Transverse colon (tissue), 3 donors: ENCODE measurements around the gene DPPA4.

Source experiments
- EP300 ChIP-seq: sonication (generic); formaldehyde crosslinking; IDR thresholded peaks from one replicate; pipeline ENCODE4 v1.6.1; 2017; ENCODE audit warnings: antibody characterized with exemption, low read depth
- POLR2A ChIP-seq: fragments of 450-650 bp; IDR thresholded peaks from one replicate; pipeline ENCODE4 v1.6.1; 2016; ENCODE audit warnings: antibody characterized with exemption, mild to moderate bottlenecking, moderate library complexity
- TF ChIP-seq, protein P1 (sequence below), 5 experiments: fragments of 200-600 bp in 3 of 5; fragments of 450-650 bp in 2 of 5; sonication (generic) in 3 of 5; IDR thresholded peaks; 1 replicate in 2 of 5; 2 replicates in 3 of 5; pipeline ENCODE4 v1.5.1; 2016 to 2017; ENCODE audit warnings: antibody characterized with exemption in 5 of 5, inconsistent platforms in 3 of 5, mild to moderate bottlenecking in 2 of 5, moderate library complexity in 1 of 5

DNA sequence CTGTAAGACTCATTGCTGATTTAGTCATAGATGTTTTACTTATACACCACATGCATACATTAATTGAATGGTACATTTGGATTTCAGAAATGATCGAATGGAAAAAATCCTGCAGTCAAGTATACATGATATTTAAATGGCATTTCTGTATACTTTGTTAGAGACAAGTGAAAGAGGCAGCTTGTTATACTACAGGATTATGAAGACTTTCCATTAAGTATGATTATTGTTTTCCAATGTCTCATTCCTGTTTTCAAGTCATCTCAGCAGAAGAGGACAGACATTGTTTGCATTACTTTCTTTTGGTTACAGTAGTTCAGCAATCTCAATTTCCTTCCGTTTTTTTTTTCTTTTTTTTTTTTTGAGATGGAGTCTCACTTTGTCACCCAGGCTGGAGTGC lies 36.6 kb upstream of the DPPA4 start:
- no peak for TF ChIP-seq POLR2A
- TF ChIP-seq, protein P1, sequence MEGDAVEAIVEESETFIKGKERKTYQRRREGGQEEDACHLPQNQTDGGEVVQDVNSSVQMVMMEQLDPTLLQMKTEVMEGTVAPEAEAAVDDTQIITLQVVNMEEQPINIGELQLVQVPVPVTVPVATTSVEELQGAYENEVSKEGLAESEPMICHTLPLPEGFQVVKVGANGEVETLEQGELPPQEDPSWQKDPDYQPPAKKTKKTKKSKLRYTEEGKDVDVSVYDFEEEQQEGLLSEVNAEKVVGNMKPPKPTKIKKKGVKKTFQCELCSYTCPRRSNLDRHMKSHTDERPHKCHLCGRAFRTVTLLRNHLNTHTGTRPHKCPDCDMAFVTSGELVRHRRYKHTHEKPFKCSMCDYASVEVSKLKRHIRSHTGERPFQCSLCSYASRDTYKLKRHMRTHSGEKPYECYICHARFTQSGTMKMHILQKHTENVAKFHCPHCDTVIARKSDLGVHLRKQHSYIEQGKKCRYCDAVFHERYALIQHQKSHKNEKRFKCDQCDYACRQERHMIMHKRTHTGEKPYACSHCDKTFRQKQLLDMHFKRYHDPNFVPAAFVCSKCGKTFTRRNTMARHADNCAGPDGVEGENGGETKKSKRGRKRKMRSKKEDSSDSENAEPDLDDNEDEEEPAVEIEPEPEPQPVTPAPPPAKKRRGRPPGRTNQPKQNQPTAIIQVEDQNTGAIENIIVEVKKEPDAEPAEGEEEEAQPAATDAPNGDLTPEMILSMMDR (IDR thresholded peaks at IDR 0.05), result no peak
- no peak for TF ChIP-seq EP300
